Measurements from ENCODE around the gene ZNF385C.

ZNF385C gene

DNA sequence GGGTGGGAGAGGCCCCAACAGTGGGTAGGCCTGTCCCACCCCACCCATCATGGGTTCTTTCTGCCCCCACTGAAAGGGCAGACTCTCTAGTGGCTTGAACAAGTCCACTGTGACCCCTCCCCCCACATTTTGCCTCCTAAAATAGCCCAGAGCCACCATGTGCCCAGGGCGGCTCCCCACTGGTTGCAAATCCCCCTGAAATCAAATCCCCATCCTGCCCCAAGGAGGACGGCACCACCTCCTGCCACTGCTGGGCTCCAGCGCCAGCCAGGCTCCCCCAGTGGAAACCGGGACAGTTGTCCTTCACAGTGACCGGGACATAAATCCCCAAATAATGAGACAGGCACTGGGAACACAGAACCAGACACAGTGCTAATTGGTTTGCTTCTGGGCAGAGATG lies 20.5 kb downstream of the ZNF385C start:
- no peak for DNase-seq (ENCODE audit: low spot score)

- DNase-seq (ENCODE audit: low spot score) = no peak
Measured at GRCh38 chr17:42076797-42077559, 21.3 kb downstream of the ZNF385C start.

GRCh38 chr17:42075789-42076188 lies 22.5 kb downstream of the ZNF385C start:
- no peak for DNase-seq (ENCODE audit: low spot score)

GRCh38 chr17:42072323-42073187 lies 25.7 kb downstream of the ZNF385C start:
- peak; percentile 73 for DNase-seq (ENCODE audit: low spot score)

- no peak for DNase-seq (ENCODE audit: low spot score)
Measured at GRCh38 chr17:42071810-42072209, 26.5 kb downstream of the ZNF385C start.

GRCh38 chr17:42068979-42069378 lies 29.3 kb downstream of the ZNF385C start:
- DNase-seq (ENCODE audit: low spot score) = no peak

DNA sequence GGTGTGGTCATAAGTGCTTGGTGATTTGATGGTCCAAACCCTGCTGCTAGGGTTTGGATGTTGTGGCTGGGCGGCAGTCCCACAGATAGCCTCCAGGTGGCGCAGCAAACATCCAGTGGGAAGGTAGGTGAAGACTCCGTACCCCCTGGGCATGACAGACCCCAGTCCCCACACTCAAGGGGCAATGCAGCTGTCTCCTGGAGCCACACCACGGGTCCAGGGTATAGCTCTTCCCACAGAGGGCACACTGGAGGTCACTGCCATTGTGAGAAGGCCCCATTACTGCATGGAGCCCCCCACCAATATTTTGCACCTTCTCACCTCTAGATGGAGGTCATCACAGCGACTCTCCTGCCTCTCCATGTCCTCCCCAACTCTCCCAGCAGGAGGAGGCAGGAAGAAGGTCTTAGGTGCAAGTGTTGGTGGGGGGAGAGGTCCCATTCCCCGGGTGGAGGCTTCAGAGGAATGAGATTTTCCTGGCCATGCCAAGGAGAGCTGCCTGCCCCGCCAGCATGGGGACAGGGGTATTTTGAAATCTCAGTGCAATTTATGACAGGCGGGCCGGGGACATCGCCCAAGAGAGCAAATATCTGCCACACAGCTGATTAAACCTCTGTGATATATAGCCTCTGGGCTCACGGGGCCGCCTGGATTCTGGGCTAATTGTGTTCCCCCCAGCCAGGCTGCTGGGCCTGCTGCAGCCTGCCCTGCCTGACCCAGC lies 30.7 kb downstream of the ZNF385C start:
- peak; percentile 82 for DNase-seq (ENCODE audit: low spot score)

- no peak for DNase-seq (ENCODE audit: low spot score)
Measured at GRCh38 chr17:42065201-42065600, 33.1 kb downstream of the ZNF385C start.

DNA sequence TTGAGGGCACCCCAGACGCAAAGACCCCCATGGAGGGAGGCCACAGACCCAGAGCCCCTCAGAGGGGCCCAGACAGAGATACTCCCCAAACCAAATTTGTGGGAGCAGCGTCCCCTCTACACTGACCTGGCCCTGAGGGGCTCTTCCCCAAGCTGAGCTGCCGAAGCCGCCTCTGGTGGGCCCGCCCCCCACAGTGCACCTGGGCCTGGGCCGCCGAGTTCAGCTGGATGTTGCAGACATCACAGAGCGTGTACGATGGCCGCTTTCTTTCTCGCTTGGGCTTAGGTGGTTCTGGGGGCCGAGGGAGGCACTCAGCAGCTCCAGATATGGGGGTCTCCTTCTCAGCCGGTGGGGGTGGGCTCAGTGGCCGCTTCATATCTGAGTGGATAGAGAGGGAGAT lies 35.6 kb downstream of the ZNF385C start:
- no peak for DNase-seq (ENCODE audit: low spot score)

DNA sequence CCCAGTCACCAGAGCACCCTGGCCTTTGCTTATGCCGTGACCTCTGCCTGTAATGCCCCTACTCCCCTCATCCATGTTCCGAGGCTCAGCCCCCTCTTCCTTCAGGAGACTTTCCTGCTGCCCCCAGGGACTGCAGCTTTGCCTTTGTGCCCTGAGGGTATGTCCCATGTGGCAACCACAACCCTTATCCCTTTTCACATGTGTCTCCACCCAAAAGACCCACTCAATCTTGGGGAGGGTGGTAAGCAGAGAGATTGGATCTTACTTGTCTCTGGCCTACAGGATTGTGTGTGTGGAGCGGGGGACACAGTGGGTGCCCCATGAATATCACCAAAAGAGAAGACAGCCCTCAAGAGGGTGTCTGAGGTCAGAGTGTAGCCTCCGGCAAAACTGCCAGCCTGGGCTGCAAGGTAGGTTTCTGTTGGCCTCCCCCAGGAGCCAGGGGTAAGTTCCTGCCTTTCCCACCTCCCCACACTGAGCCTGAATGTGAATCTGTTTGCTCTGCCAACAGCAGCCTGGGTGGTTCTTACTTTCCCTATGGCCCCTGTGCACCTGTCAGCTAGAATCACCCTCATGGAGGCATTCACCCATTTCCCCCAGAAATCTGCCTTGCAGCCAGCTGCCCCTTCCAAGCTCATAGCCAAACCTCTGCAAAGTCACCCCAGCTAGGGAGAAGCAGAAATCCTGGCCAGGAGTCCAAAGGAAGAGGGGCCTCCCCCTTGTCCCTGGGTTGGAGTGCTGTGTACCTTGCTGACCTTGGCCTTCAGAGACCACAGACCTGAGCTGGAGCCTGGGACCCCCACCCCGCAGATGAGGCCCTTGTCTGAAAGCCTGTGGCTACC lies 36.4 kb downstream of the ZNF385C start:
- DNase-seq (ENCODE audit: low spot score) = no peak

GRCh38 chr17:42060231-42060630 lies 38.0 kb downstream of the ZNF385C start:
- DNase-seq (ENCODE audit: low spot score) = no peak

- no peak for DNase-seq (ENCODE audit: low spot score)
Measured at GRCh38 chr17:42059815-42060214, 38.5 kb downstream of the ZNF385C start.

GRCh38 chr17:42058063-42058462 lies 40.2 kb downstream of the ZNF385C start:
- no peak for DNase-seq (ENCODE audit: low spot score)

GRCh38 chr17:42056635-42057034 lies 41.6 kb downstream of the ZNF385C start:
- DNase-seq (ENCODE audit: low spot score) = no peak

DNA sequence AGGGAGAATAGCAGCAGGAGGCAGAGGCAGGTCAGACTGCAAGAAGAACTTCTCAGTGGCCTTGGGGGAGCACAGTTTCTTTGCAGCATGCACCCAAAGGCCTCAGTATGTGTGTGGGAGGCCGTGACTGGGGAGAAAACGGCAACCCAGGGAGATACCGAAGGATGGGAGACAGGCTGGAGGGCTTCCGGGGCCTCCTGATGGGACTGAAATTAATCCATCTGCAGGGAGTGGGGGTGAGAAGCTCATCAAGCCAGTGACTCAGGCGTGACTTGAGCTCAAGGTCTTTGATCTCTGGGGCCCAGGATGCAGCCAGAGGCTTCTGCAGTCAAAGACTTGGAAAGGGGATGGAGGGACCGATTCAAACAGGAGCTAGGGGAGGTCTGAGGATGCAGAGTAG lies 42.8 kb downstream of the ZNF385C start:
- DNase-seq (ENCODE audit: low spot score) = no peak

DNA sequence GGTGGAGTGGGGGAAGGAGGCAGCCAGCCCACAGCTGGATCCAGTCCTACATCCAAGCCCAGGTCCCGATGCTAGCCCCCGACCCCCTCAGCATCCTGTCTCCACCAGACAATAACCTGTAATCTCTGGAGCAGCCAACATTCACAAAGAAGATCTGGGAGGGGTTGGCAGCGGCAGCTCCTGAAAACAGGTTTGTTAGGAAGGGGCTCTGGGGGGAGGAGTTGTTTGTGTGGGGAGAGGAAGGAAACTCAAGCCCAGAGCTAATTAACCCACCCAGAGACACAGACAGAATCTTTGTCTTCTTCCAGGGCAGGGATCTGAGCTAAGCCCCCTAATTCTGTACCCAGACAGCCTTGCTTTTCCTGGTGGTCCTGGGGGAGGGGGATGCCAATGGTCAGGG lies 43.2 kb downstream of the ZNF385C start:
- no peak for DNase-seq (ENCODE audit: low spot score)

GRCh38 chr17:42053731-42054500 lies 44.4 kb downstream of the ZNF385C start:
- no peak for DNase-seq (ENCODE audit: low spot score)

DNA sequence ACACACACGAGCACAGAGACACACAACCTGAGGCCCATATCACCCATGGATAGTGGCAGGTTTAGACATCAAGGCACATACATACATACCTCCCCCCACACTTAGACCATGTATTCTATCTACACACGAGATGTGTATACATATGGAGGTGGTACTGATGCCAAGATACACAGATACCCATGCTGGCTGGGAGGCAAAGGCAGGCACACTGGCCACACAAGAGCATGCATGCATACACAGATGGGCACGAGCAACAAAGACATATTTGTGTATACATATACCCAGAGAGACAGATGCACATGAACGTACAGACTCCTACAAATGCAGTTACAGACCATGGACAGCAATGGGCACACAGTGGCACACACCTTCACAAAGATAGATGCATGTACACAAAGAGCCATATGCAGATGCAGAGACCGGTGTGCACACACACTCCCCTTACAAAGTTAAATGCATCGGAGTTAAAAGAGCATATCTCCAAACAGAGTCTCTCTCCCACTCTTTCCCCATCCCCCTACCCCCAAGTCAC lies 45.9 kb downstream of the ZNF385C start:
- no peak for DNase-seq (ENCODE audit: low spot score)

DNA sequence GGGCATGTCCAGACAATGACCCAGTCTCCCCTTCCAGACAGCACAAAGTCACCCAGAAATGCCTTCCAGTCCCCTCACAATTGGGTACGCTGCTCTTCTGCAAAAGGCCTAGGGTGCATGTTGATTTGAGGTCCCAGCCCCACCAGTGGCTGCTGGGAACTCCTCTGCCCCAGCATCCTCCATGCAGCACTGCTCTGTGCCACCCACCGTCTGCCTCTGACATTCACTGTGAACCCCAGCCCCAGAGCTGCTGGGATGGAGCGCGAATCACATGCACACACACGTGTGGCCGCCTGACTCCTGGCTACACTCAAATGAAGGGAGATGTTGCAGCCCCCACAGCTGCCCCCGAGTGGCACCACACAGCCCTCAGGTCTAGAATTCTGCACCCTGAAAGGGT lies 46.6 kb downstream of the ZNF385C start:
- no peak for DNase-seq (ENCODE audit: low spot score)

DNA sequence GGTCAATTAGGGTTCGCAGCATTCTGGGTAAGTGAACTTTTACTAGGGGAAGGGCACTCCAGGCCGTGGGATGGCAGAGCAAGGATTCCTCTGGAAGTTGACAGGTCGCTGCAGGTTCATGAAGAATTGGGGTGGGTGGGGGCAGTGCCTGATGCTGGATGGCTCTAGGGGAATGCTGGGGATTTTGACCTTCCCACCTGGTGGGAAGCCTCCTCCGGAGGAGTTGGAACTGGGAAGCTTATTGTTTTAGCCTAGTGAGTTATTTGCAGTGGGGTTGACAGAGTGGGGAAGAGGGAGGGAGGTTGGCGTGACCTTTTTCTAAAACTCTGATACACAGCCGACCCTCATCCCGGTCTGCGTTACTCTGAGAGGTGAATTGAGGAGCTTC lies 47.3 kb downstream of the ZNF385C start:
- no peak for DNase-seq (ENCODE audit: low spot score)

Measured in iPS-NIHi11 (cell line).